H9 (cell line): ENCODE data around the gene GRB10. TPM values are rescaled to one million over a fixed set of nuclear protein-coding genes. Genes with fewer than 3 reads are reported as not detected.

Experiments
- DNase-seq: peaks from one replicate; pipeline ENCODE4 v3.0.0-alpha.2; 2017
- H2AFZ ChIP-seq: one replicate; pipeline ENCODE4 v1.6.1; 2013; ENCODE audit warnings: mild to moderate bottlenecking, low read length, control low read depth, moderate library complexity
- H2AK5ac ChIP-seq: 2 replicates; pipeline ENCODE4 v1.6.1; 2013; ENCODE audit warnings: low read length, control low read depth, mixed read lengths; ENCODE audit not compliant: insufficient read length
- H2BK120ac ChIP-seq: one replicate; pipeline ENCODE4 v1.6.1; 2013; ENCODE audit warnings: low read depth, mild to moderate bottlenecking, low read length, control low read depth, inconsistent platforms; ENCODE audit not compliant: poor library complexity, severe bottlenecking
- H2BK12ac ChIP-seq: 2 replicates; pipeline ENCODE4 v1.6.1; 2013; ENCODE audit warnings: low read length, control low read depth, mixed read lengths, low read depth; ENCODE audit not compliant: insufficient read length
- H2BK15ac ChIP-seq: 2 replicates; pipeline ENCODE4 v1.6.1; 2013; ENCODE audit warnings: low read depth, low read length, control low read depth
- H2BK20ac ChIP-seq: one replicate; pipeline ENCODE4 v1.6.1; 2013; ENCODE audit warnings: low read depth, mild to moderate bottlenecking, low read length, control low read depth, inconsistent platforms; ENCODE audit not compliant: poor library complexity, severe bottlenecking
- H2BK5ac ChIP-seq: 2 replicates; pipeline ENCODE4 v1.6.1; 2013; ENCODE audit warnings: low read length, control low read depth, mixed read lengths; ENCODE audit not compliant: insufficient read length
- H3K14ac ChIP-seq: 2 replicates; pipeline ENCODE4 v1.6.1; 2013; ENCODE audit warnings: low read length, control low read depth; ENCODE audit not compliant: insufficient read depth
- H3K18ac ChIP-seq: 2 replicates; pipeline ENCODE4 v1.6.1; 2013; ENCODE audit warnings: low read depth, mild to moderate bottlenecking, mixed read lengths, low read length, control low read depth; ENCODE audit not compliant: insufficient read length
- H3K23ac ChIP-seq: 2 replicates; pipeline ENCODE4 v1.6.1; 2013; ENCODE audit warnings: low read length, control low read depth, mixed read lengths, low read depth; ENCODE audit not compliant: insufficient read length
- H3K23me2 ChIP-seq: 2 replicates; pipeline ENCODE4 v1.6.1; 2013; ENCODE audit warnings: low read depth, mild to moderate bottlenecking, mixed read lengths, low read length, control low read depth; ENCODE audit not compliant: insufficient read length, poor library complexity, severe bottlenecking
- H3K27ac ChIP-seq: 2 replicates; pipeline ENCODE4 v1.5.1; 2013; ENCODE audit warnings: low read length, control low read depth, mixed read lengths, low read depth; ENCODE audit not compliant: insufficient read length
- H3K27me3 ChIP-seq: 2 replicates; pipeline ENCODE4 v1.6.1; 2013; ENCODE audit warnings: low read length, control low read depth, inconsistent platforms; ENCODE audit not compliant: insufficient read depth
- H3K4ac ChIP-seq: 2 replicates; pipeline ENCODE4 v1.6.1; 2013; ENCODE audit warnings: low read depth, mild to moderate bottlenecking, control low read depth, inconsistent platforms, low read length, moderate library complexity
- H3K4me1 ChIP-seq: 2 replicates; pipeline ENCODE4 v1.6.1; 2013; ENCODE audit warnings: low read length, control low read depth, inconsistent platforms; ENCODE audit not compliant: insufficient read depth
- H3K4me2 ChIP-seq: 2 replicates; pipeline ENCODE4 v1.6.1; 2013; ENCODE audit warnings: low read length, control low read depth, mixed read lengths; ENCODE audit not compliant: insufficient read length, insufficient read depth
- H3K56ac ChIP-seq: 2 replicates; pipeline ENCODE4 v1.6.1; 2013; ENCODE audit warnings: low read depth, mild to moderate bottlenecking, mixed read lengths, low read length, control low read depth; ENCODE audit not compliant: insufficient read length
- H3K79me1 ChIP-seq: 2 replicates; pipeline ENCODE4 v1.6.1; 2013; ENCODE audit warnings: low read depth, mild to moderate bottlenecking, moderate library complexity, low read length, control low read depth, inconsistent platforms; ENCODE audit not compliant: insufficient read depth, poor library complexity, severe bottlenecking
- H3K79me2 ChIP-seq: 2 replicates; pipeline ENCODE4 v1.6.1; 2013; ENCODE audit warnings: low read length, control low read depth, inconsistent platforms; ENCODE audit not compliant: insufficient read depth
- H3K9ac ChIP-seq: 2 replicates; pipeline ENCODE4 v1.6.1; 2013; ENCODE audit warnings: low read length, control low read depth, mixed read lengths; ENCODE audit not compliant: insufficient read length; ENCODE audit errors: extremely low read depth
- H3K9me3 ChIP-seq: one replicate; pipeline ENCODE4 v1.6.1; 2013; ENCODE audit warnings: low read depth, low read length, inconsistent platforms; ENCODE audit not compliant: control insufficient read depth
- H3T11ph ChIP-seq: one replicate; pipeline ENCODE4 v1.6.1; 2013; ENCODE audit warnings: mild to moderate bottlenecking, low read length, control low read depth, inconsistent platforms
- H4K20me1 ChIP-seq: one replicate; pipeline ENCODE4 v1.6.1; 2013; ENCODE audit not compliant: control insufficient read depth, insufficient read length, insufficient read depth
- H4K5ac ChIP-seq: 2 replicates; pipeline ENCODE4 v1.6.1; 2013; ENCODE audit warnings: low read depth, mild to moderate bottlenecking, mixed read lengths, low read length, control low read depth; ENCODE audit not compliant: insufficient read length
- H4K8ac ChIP-seq: replicated peaks from 2 replicates; pipeline ENCODE4 v1.6.1; 2013; ENCODE audit warnings: low read length, control low read depth, mixed read lengths, low read depth; ENCODE audit not compliant: insufficient read length
- H4K91ac ChIP-seq: 2 replicates; pipeline ENCODE4 v1.6.1; 2013; ENCODE audit warnings: low read depth, mild to moderate bottlenecking, moderate library complexity, mixed read lengths, low read length, control low read depth; ENCODE audit not compliant: insufficient read length
- H3K27ac Mint-ChIP-seq, 3 experiments: 2 replicates in 2 of 3; 3 replicates in 1 of 3; pipeline ENCODE4 v1.8.0; 2020 to 2021; ENCODE audit warnings: mixed read lengths in 3 of 3, mild to moderate bottlenecking in 1 of 3, moderate library complexity in 1 of 3
- H3K27me3 Mint-ChIP-seq: 2 replicates; pipeline ENCODE4 v1.8.0; 2021; ENCODE audit warnings: low read depth, mild to moderate bottlenecking, moderate library complexity, mixed read lengths
- H3K36me3 Mint-ChIP-seq, 3 experiments: 2 replicates in 2 of 3; 3 replicates in 1 of 3; pipeline ENCODE4 v1.8.0; 2020 to 2021; ENCODE audit warnings: low read depth in 3 of 3, mixed read lengths in 3 of 3; ENCODE audit not compliant: insufficient read depth in 1 of 3
- H3K4me1 Mint-ChIP-seq, 2 experiments: 2 replicates each; pipeline ENCODE4 v1.8.0; 2020; ENCODE audit warnings: mixed read lengths in 2 of 2
- H3K4me3 Mint-ChIP-seq, 2 experiments: 2 replicates in 1 of 2; 3 replicates in 1 of 2; pipeline ENCODE4 v1.8.0; 2020 to 2021; ENCODE audit warnings: mild to moderate bottlenecking in 2 of 2, mixed read lengths in 2 of 2, moderate library complexity in 1 of 2
- H3K9me3 Mint-ChIP-seq, 2 experiments: 2 replicates in 1 of 2; 3 replicates in 1 of 2; pipeline ENCODE4 v1.8.0; 2020; ENCODE audit warnings: mild to moderate bottlenecking in 2 of 2, mixed read lengths in 2 of 2, moderate library complexity in 1 of 2
- WGBS: extraction: QIAGEN DNeasy Blood & Tissue Kit; methylation state at CpG from one replicate; pipeline ENCODE4 v1.1.7; 2013; ENCODE audit warnings: missing lambda C conversion rate, low lambda C conversion rate, mixed read lengths; ENCODE audit not compliant: insufficient read length; ENCODE audit errors: extremely low coverage; 5-methylcytosine and 5-hydroxymethylcytosine counted together
- total RNA-seq: library from RNA; stranded (reverse); gene quantifications from 2 replicates; pipeline ENCODE4 v1.2.1, GENCODE V29; 2021
- TF ChIP-seq, protein P1 (sequence below): fragments of 200-600 bp; sonication (generic); conservative IDR thresholded peaks from 3 replicates; pipeline ENCODE4 v1.8.0; 2021; ENCODE audit warnings: antibody characterized with exemption, mild to moderate bottlenecking

Gene GRB10
- total RNA-seq, 1 experiment from 2014 or later = 108 TPM

DNA sequence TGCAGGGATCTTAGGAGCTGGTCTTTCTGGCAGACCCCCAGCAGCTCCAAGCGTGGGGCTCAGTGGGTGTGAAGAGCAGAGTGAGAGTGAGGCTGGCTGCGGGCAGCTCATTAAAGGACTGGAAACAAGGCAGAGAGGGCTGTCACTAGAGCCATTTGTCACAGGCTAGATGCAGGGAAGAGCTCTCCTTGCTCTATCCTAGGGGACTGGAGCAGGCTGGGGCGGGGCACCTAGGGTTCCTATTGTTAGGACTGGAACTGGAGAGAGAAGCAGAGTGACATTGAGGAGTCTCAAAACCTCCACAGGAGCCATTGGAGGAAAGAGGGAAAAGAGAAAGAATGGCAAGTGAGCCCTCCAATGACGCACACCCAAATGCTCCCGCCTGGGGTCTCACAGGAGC, 216.7 kb downstream of the GRB10 start:
- Histone ChIP-seq H2BK15ac (no peak overlapping the region), H4K91ac (no peak overlapping the region), H3K79me1 (no peaks in the 10 kb centered on the region), H4K8ac (no peak overlapping the region), H2BK12ac (no peak overlapping the region), H3K4ac (no peak overlapping the region), H2AK5ac (no peak overlapping the region), H3K56ac (no peak overlapping the region), H3K27ac (no peak overlapping the region), H4K5ac (no peak overlapping the region), H2BK120ac (no peak overlapping the region), H3K23me2 (no peaks in the 10 kb centered on the region), H2BK20ac (no peak overlapping the region), H3K4me2 (no peak overlapping the region), H3K27me3 (no peaks in the 10 kb centered on the region), H3K9ac (no peak overlapping the region), H3K9me3 (no peaks in the 10 kb centered on the region), H2BK5ac (no peak overlapping the region), H3K23ac (no peak overlapping the region), H2AFZ (no peak overlapping the region), H4K20me1 (no peaks in the 10 kb centered on the region), H3K4me1 (no peaks in the 10 kb centered on the region), H3K79me2 (no peaks in the 10 kb centered on the region), H3K18ac (no peak overlapping the region), H3K14ac (no peak overlapping the region), H3T11ph (no peak overlapping the region)
- no CpG with 5 or more reads among the region's 5 CpGs for WGBS
- TF ChIP-seq, protein P1, sequence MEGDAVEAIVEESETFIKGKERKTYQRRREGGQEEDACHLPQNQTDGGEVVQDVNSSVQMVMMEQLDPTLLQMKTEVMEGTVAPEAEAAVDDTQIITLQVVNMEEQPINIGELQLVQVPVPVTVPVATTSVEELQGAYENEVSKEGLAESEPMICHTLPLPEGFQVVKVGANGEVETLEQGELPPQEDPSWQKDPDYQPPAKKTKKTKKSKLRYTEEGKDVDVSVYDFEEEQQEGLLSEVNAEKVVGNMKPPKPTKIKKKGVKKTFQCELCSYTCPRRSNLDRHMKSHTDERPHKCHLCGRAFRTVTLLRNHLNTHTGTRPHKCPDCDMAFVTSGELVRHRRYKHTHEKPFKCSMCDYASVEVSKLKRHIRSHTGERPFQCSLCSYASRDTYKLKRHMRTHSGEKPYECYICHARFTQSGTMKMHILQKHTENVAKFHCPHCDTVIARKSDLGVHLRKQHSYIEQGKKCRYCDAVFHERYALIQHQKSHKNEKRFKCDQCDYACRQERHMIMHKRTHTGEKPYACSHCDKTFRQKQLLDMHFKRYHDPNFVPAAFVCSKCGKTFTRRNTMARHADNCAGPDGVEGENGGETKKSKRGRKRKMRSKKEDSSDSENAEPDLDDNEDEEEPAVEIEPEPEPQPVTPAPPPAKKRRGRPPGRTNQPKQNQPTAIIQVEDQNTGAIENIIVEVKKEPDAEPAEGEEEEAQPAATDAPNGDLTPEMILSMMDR = no peak
- Mint-ChIP-seq H3K36me3 (peaks cover 11 to 19% (median 14%) of the 10 kb centered on the region in 3 experiments; a peak in 6 of 7 replicates), H3K27me3 (peaks cover 14% of the 10 kb centered on the region), H3K9me3 (peaks cover 18 to 22% of the 10 kb centered on the region in 2 experiments), H3K4me3 (no peak overlapping the region), H3K27ac (no peak overlapping the region; a peak in 1 of 7 replicates), H3K4me1 (peaks cover 10% of the 10 kb centered on the region in 2 experiments)
- DNase-seq = no peak
